ENCODE data around the gene MMS22L. TPM values are rescaled to one million over a fixed set of nuclear protein-coding genes. Genes with fewer than 3 reads are reported as not detected.
"Not testable (repeated sequence)": the region's sequence is repeated elsewhere in the genome, so short reads cannot be mapped to it uniquely, and the experiment has no call there.

MMS22L gene
- polyA plus RNA-seq, 3 donors: 10.1 to 13.0 (median 12.8) TPM

DNA sequence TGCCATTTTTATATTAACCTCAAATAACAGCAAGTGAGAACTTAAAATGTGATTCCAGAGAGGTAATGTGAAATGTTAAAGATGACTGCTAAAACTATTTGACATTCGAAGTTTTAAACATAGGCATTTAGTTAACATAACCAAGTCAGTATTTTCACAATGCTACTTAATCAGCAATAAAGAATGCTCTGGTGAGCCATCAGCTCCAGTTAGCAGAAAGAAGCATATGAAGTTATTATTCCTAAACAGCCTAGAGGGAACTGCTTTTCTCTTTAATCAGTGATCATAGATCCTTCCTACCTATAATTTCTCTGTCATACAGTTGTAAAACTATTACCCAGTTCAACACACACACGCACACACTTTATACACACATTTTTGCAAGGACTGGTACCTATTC, 60.1 kb downstream of the MMS22L start:
- no peak for DNase-seq

DNA sequence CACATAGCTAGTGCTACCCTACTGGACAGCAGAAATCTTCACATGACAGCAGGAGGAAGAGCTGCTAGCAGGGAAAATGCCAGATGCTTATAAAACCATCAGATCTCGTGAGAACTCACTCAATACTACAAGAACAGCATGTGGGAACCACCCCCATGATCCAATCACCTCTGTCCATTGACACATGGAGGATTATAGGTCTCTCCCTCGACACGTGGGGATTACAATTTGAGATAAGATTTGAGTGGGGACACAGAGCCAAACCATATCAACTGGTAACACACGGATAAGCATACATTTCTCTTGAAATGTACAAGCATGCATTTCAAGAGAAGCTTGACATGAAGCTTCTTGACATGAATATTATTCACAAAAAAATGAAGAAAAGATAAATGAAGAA, 64.1 kb downstream of the MMS22L start:
- no peak for DNase-seq

DNA sequence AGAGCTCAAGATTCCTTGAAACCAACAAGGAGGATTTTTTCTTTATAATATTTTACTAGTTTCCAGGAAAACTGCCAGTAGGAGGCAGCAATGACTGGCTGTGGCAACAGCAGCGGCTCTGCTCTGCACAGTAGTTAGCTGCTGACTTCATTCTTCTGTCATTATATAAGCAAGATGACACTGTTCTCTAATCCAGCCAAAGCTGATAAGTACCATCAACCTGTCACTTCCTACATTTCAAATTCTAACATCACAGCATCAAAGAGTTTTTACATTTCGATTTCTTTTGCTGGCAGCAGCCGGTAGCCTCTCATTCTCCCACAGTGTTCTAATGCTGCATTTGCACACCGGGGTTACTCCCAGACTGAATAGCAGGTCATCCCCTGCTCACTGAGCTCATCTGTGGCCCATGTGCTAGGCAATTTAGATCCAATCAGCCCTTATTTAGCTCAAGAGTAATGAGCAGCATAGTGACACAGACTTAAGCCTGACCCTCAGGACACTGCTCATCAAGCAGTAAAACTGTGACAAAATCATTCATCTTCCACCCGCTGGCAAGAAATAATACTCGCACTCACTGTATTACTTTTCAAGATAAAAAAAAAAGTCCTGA, 67.8 kb downstream of the MMS22L start:
- no peak for DNase-seq

DNA sequence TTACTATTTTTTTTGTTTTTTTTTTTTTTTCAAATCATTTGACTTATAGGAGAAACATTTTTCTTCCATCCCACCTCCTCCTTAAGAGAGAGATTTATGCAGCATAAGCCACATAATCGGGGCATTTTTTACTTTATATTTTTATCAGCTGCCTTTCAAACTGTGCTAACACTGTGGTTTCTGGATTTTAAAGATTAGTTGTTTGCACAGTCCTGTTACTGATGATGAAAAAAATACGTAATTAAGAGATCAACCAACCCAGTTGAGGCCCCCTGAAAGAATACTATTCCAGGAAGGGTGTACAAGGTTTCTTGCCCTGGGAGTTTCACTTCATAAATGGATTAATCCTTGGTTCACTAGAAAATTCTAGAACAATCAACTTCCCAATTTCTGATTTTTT, 68.3 kb downstream of the MMS22L start:
- DNase-seq: no peak

DNA sequence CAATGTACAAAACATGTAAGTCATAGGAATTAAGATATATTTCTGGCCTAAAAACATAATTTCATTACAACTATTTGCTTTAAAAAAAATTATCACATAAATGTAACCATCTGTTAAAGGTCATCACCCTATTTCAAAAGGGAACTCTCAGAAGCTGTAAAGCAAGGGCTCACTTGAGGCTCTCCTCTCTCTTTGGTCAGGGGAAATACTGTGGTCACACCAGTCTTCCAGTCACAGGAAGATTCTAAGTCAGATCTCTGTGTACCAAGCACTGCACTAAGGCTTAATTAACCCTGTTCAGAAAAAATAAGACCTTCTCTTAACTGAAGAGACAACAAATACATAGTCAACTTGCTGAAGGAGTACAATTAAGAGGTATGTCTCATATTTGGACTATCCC, 75.6 kb downstream of the MMS22L start:
- no peak for DNase-seq

DNA sequence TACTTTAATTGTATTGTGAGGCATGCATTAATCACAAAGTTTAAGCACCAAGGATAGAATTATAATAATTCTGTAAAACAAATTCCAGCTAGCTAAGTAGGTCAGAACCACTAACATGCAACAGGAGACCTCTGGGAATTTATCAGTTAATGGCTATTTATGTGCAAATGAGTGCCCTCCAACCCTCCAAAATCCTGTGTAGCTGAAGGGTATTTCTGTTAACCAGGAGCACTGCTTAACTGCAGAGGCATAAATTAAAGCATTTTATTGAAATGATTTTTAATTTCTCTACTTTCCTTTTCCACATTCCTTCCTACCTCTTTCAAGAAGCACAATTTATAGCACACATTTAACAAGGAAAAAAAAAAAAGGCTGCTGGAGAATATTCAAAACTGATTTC, 77.0 kb downstream of the MMS22L start:
- DNase-seq: no peak

DNA sequence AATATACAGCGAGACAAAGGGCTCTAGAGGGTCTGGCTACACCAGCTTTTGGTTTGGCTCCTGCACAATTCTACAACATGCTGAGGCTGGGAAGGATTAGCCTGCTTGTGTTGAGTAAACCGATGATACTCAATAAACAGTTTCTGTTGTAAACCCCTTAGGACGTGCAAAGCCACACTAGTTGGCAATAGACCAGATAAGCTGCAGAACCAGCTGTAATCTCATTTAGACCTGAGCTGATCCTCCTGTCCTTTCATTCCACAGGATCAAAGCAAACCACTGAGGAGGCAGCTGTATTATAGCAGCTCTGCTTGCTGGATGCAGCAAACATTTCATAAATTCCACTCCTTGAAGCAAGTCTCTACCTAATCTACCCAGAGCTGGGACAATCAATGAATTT, 79.7 kb downstream of the MMS22L start:
- no peak for DNase-seq

DNA sequence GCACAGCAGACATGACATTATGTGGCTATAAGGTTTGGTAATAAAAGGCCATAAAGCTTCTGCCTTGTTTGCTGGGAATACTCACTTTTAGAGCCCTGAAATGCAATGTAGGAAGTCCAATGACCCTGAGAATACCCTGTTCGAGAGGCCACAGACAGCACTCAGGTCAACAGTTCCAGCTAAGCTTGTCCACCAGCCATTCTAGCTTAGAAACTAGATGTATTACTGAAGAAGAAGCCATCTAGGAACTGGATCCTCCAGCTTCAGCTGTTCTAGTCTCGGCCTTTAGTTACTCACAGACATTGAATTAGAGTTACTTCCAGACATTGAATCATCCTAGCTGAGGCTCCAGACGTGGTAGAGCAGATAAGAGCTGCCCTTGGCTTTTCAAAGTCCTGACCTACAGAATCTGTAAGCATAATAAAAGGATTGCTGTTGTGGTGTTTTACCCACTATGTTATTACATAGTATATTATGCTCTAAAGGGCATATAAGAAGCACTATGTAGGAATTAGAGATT, 84.9 kb downstream of the MMS22L start:
- DNase-seq: no peak

DNA sequence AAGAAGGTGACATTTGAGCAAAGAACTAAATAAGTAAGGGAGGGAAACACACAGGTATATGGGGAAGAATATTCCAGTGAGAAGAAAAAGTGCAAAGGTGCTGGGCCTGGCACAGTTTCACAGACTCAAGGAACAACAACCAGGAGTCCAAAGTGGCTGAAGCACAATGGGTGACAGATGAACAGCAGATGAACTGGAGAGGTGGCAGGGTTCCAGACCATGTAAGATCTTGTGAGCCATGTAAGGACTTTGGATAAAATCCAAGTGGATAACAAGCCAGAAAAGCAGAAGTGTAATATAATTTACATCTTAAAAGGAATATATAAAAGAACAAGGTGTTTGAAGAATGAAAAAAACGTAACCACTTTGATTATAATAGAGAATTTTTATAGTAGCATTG, 87.9 kb downstream of the MMS22L start:
- no peak for DNase-seq

DNA sequence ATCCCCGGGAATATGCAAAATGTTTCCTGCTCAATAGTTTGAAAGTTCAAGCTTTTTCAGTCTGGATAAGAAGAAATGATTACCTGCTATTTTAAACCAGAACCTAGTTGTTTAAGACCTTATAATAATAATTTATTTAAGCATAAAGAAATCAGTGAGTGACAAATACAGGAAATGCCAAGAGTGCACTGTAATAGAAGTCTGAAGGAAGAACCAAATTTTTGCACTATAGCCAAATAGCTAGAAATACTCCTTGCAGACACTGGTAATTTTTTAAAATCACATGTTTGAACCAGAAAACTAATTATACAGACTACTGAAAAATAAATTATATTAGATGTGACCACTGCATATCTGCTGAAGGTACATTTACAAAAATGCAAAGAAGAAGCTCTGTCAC, 93.2 kb downstream of the MMS22L start:
- no peak for DNase-seq

DNA sequence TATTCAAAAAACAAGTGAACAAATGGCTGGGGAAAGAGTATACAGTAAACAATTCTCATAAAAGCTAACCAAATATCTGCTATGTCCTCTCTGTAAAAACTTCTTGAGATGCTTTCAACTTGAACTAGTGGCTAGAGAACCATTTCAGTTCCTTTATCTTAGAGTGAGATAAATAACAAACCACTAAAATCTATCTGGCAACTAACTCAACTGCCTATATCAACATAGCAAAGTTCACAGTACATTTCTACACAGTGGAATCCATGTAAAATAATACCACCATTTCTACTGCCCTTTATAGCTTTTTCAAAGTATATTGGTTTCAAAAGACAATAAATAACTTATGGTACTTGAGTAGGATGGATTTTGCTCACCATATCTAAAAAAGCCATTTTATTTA, 95.1 kb downstream of the MMS22L start:
- no peak for DNase-seq

DNA sequence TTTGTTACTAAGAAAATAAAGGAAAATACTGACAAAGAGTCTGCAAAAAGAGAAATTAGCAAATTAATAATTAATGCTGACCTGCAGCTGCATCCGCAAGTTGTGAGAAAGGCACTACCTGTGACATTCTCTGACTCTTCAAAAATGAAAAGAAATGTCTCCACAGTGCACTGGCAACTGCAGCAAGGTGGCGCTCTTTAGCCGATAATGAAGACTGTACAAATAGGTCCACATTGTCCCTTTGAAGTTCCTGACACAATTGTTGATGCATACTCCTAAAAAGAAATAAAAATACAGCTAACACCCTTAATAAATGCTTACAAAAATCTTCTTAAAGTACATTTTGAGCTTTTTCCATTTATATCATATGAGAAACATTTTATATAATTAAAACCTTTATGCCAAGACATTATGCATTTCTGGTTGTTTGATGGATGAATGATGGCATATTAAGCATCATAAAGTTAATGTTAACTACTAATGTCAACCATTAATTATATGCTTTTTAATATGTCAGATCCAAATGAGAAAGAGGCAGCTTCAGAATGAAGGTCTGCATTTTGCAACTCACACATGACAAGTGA, 96.5 kb downstream of the MMS22L start:
- DNase-seq: peak; percentile 61

DNA sequence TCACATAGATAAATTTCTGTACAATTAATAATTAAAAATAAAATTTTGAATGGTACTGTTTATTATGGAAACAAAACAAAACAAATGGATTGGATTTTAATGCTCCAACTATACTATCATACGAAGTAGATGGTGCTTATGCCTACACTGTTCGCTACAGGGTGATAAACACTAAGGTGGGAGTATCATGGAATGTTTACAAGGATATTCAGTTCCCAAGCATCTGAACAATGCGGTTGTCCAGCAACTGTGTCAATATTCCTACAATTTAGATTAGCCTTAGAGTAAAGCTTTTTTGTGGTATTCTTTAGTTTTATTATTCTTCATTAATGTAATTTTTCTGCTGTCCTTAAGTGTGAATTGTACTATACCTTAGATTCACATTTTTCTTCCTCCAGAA, 105.1 kb downstream of the MMS22L start:
- peak; percentile 15 for DNase-seq

DNA sequence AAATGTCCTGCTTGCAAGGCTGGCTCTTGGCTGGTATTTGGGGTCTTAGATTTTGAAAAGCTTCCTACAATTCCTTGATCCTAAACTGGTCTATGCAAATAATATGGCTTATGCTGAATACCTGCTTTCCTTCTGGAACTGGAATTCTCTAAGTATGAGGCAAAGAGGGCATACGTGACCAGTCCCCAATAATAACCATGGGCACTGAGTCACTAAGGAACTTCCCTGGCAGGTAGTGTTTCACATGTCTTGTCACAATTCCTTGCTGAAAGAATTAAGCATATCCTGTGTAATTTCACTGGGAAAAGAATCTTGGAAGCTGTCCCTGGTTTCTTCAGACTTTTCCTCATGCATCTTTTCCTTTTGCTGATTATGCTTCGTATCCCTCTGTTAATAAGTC, 106.5 kb downstream of the MMS22L start:
- DNase-seq: no peak

DNA sequence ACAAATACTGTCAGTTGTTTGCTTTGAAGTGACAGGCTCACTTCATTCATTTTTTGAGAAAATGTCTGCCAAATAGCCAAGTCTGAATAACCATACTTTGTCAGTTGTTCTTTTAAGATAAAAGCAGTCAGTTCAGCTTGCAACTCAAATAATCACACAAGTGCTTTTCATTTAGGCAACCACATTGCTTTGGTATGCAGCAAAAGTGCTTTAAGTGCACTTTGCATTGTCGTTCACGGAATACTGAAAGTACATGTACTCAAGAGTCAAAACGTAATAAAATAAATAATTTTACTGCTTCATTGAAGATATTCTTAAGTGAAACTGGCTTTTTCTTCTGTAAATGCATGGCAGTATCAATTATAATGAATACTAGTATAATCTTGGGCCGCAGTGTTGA, 107.2 kb downstream of the MMS22L start:
- DNase-seq: no peak

DNA sequence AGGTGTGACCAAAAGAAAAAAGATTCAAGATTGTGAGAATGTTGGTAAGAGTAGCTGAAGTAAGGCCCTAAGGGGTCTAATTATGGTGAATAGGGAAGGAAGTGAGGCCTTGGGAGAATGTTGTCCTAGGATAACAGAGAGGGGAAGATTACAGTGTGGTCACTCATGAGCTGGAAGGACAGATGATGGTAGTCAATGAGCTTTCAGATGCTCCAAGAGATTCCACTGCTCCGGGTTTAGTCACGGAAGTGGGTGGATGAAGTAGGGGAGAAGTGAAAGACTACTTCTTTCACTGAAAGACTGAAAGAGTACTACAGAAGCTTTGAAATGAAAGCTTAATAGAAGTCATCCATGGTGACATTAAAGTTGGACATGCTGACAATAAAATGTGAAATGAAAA, 108.5 kb downstream of the MMS22L start:
- DNase-seq: no peak

DNA sequence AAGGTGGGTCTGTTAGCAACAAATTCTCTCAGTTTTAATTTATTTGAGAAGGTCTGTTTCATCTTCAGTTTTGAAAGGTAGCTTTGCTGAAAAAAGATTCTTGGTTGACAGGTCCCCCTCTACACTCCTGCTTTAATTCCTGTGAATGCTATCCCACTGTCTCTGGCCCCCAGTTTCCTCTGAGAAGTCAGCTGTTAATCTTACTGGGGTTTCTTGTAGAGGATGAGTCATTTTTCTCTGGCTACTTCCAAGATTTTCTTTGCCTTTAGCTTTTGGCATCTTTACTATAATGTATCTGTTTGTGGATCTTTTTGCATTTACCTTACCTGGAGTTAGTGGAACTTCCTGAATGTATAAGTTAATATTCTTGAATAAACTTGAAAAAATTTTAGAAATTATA, 122.7 kb downstream of the MMS22L start:
- no peak for DNase-seq

DNA sequence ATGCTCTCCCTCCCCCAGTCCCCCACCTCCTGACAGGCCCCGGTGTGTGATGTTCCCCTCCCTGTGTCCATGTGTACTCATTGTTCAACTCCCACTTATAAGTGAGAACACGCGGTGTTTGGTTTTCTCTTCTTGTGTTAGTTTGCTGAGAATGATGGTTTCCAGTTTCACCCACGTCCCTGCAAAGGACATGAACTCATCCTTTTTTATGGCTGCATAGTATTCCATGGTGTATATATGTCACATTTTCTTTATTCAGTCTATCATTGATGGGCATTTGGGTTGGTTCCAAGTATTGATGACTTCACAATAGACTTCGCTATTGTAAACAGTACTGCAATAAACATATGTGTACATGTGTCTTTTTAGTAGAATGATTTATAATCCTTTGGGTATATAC, 127.6 kb downstream of the MMS22L start:
- not testable (repeated sequence) for DNase-seq

DNA sequence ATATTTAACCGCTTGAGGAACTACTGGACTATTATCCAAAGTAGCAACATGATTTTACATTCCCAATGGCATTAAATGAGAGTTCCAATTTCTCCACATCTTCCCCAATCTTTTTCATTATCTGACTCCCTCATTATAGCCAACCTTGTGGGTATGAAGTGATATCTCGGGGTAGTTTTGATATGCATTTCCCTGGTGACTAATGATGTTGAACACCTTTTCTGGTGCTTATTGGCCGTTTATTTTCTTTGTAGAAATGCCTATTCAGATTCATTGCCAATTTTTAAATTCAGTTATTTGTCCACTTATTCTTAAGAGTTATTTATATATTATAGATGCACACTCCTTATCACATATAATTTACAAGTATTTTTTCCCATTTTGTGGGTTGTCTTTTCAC, 129.0 kb downstream of the MMS22L start:
- DNase-seq: no peak

DNA sequence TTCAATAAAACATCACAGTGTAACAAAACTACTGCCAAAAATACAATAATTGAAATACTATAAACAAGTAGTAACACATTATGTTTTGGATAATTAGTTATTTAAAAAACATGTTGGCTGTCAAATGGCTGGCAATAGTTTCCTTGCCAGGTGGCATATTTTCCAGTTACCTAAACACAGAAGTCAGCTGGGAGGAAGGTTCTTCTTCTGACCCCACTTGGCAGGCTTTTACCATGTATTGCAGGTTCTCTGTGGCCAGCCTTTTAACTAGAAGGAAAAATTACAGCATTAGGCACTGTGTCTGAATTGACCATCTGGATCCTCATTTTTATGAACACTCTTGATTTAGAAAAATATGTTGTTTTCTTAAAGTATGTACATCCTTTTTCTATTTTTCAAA, 131.4 kb downstream of the MMS22L start:
- no peak for DNase-seq

DNA sequence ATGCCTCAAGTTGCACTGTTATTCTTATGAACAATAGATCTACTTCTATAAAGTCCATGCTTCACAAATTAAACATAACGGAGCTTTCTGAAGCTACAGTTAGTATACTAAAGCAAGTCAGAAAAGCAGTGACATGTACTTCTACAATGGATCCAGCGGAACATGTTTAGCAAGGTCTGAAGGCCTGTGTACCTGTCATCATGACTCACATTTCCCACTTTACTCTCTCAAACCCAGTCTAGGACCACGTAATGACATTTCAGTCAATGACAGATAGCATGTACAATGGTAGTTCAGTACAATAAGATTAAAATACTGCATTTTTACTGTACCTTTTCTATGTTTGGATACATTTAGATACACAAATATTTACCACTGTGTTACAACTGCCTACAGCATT, 132.1 kb downstream of the MMS22L start:
- DNase-seq: no peak

DNA sequence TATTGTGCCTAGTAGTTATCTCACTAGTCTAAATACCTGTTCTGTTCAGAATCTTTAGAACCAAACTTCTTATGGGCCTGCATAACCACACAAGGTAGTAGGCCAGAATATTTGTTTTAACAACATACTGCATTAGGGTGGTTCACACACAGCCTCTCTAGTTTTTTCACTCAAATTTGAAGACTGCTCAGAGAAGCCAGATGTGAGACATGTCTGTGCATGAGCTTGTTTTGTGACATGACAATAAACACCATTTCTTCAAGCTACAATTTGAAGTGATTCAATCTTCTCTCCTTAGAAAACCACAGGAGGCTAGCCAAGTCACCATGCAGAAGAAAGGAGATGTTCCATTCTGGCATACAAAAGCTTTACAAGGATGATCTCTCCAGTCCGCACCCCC, 135.6 kb downstream of the MMS22L start:
- DNase-seq: no peak

DNA sequence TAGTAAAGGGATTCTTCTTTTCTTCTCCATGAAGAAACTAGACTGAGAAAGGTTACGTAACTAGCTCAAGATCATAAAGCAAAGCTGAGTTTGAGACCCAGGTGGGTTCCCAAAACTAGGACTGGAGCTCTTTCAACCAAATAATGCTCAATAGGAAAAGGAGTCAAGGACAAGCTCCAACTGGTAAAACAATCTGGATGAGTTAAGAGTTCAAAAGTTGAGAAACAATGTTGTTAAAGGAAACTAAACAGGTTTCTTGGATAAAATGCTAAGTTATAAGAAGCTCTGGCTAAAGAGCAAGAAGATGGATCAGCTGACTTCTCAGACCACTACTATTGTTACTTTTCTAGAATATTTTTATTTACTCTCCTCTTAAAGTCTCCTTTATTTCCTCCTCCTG, 137.3 kb downstream of the MMS22L start:
- no peak for DNase-seq

DNA sequence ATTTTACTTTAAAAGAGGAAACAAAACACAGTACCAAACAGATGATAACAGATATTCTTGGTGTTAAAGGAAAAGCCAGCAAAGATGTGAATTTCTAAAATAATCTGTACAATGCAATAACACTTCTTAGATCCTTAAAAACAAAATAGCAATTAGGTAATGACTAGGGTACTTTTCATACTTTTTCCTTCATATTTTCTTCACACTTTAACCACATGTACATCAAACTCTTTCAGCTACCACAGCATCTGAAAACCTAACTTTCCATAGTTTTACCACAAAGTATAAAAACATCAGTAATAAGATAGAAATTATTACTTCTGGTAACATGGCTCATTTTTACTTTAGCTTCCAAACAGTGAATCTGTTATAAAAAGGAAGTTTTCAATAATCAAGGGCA, 141.3 kb downstream of the MMS22L start:
- DNase-seq: no peak

All from renal pelvis (tissue), 4 donors.